Esophagus squamous epithelium (tissue), 5 donors: Measurements from ENCODE around the gene UTP14A. TPM values are rescaled to one million over a fixed set of nuclear protein-coding genes. Genes with fewer than 3 reads are reported as not detected.
A peak's percentile ranks its signal among the peaks of the same experiment; 100 is the strongest.

Experiments used
- DNase-seq: peaks from one replicate; lab custom pipeline; 2025; lab: John Stamatoyannopoulos, UW
- H3K27ac ChIP-seq, 4 donors: fragments of 200-600 bp; sonication (generic); one replicate each; pipeline ENCODE4 v1.5.1; 2016 to 2019; ENCODE audit warnings: mild to moderate bottlenecking in 1 of 4
- H3K27me3 ChIP-seq, 4 donors: fragments of 200-600 bp; sonication (generic); 1 replicate in 3 of 4; 2 replicates in 1 of 4; pipeline versions ENCODE4 v1.5.1 to v1.6.0; 2017 to 2021; ENCODE audit warnings: antibody characterized with exemption in 1 of 4
- H3K36me3 ChIP-seq, 3 donors: fragments of 200-600 bp; sonication (generic); one replicate each; pipeline ENCODE4 v1.5.1; 2016 to 2019
- H3K4me1 ChIP-seq, 3 donors: fragments of 200-600 bp; sonication (generic); one replicate each; pipeline ENCODE4 v1.5.1; 2017 to 2019
- H3K4me3 ChIP-seq, 4 donors: fragments of 200-600 bp; sonication (generic); 1 replicate in 3 of 4; 2 replicates in 1 of 4; pipeline ENCODE4 v1.5.1; 2016 to 2019; ENCODE audit warnings: mild to moderate bottlenecking in 2 of 4, moderate library complexity in 1 of 4
- H3K9me3 ChIP-seq, 3 donors: fragments of 200-600 bp; sonication (generic); one replicate each; pipeline ENCODE4 v1.5.1; 2016 to 2019
- POLR2A ChIP-seq, 4 donors: fragments of 450-650 bp; IDR thresholded peaks; one replicate each; pipeline ENCODE4 v1.6.1; 2017; ENCODE audit warnings: antibody characterized with exemption in 4 of 4, mild to moderate bottlenecking in 4 of 4, moderate library complexity in 3 of 4
- WGBS, 2 donors: methylation state at CpG; one replicate each; pipeline ENCODE4 v1.1.5; 2018; 5-methylcytosine and 5-hydroxymethylcytosine counted together
- intact Hi-C: fragments of 100-400 bp; cut with DNase I; formaldehyde crosslinking; loops from one replicate; pipeline ENCODE4 v1.15.0; 2022
- total RNA-seq, 4 donors: library from RNA; depleted of rRNA; stranded (reverse); fragments of >200 nt; gene quantifications; one replicate each; pipeline ENCODE4 v1.1.0, GENCODE V29; 2016
- TF ChIP-seq, protein P1 (sequence below), 6 experiments: fragments of 450-650 bp in 4 of 6; fragments of 200-600 bp in 2 of 6; sonication (generic) in 2 of 6; IDR thresholded peaks; one replicate each; pipeline ENCODE4 v1.5.1; 2016 to 2019; ENCODE audit warnings: antibody characterized with exemption in 6 of 6, mild to moderate bottlenecking in 4 of 6, moderate library complexity in 4 of 6
- donor health status: DM: yes; HTN: yes; CAD: no.

The UTP14A gene
- total RNA-seq, 4 donors from 2014 or later: 14.4 to 25.2 (median 19.5) TPM

- Histone ChIP-seq H3K36me3 (no peaks in the 10 kb centered on the region), H3K9me3 (no peaks in the 10 kb centered on the region), H3K27me3 (no peaks in the 10 kb centered on the region), H3K4me1 (peaks cover 0 to 41% (median 0%) of the 10 kb centered on the region in 3 donors), H3K4me3 (peak overlapping the region in 1 of 4 donors; percentile 18), H3K27ac (peak overlapping the region in 1 of 4 donors; percentile 29)
- WGBS, 2 donors: 0 to 23% methylated on average over 1 to 16 of the region's 19 CpGs
- intact Hi-C loops: no loop called here
- no peak for DNase-seq
- no peak for TF ChIP-seq POLR2A (IDR thresholded peaks at IDR 0.05)
- TF ChIP-seq, protein P1, sequence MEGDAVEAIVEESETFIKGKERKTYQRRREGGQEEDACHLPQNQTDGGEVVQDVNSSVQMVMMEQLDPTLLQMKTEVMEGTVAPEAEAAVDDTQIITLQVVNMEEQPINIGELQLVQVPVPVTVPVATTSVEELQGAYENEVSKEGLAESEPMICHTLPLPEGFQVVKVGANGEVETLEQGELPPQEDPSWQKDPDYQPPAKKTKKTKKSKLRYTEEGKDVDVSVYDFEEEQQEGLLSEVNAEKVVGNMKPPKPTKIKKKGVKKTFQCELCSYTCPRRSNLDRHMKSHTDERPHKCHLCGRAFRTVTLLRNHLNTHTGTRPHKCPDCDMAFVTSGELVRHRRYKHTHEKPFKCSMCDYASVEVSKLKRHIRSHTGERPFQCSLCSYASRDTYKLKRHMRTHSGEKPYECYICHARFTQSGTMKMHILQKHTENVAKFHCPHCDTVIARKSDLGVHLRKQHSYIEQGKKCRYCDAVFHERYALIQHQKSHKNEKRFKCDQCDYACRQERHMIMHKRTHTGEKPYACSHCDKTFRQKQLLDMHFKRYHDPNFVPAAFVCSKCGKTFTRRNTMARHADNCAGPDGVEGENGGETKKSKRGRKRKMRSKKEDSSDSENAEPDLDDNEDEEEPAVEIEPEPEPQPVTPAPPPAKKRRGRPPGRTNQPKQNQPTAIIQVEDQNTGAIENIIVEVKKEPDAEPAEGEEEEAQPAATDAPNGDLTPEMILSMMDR (IDR thresholded peaks at IDR 0.05): no peak
These were observed 53.5 kb downstream of the UTP14A start for GRCh38 chrX:129959493-129959832.

DNA sequence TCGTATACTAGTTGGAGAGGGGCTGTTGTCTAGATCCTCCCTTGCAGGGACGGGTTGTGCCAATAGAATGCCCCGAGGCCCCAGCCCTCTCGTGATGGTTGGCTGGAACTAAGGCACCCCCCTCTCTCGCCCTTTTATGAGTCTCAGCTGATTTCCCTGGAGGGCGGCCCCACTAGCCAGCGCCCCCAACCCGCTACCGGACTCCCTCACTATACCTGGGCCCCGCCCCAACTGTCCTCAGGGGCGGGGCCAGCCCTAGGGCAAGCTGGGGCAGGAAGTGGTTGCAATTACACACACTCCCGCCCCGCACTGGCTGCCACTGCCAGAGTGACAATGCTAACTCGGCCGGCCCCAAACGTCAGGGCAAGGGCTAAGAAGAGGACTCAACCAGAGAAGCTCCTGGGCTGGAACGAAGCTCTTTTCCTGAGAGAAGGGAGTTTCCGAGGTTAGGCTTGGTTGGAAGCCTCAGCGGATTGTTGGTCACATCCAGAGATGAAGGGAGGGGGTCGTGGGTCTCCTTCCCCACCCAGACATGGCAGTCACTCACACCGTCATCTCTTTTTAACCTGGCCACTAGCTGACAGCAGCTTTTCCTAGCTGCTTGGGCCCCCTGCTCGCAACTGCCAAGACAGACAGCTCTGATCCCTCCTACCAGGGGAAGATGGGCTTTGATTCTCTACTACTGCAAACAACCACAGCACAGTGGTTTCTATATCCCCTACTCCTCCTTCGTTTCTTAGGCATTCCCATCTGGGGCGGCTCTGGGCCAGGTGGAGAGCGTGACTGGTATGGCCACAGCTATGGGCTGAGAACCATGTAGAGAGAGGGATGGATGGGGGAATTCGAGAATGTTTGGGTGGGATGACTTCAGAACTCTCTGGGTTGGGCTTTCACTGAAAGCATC lies 55.5 kb downstream of the UTP14A start:
- TF ChIP-seq, protein P1 (IDR thresholded peaks at IDR 0.05): no peak
- peak in 1 of 4 donors; percentile 30 for TF ChIP-seq POLR2A (IDR thresholded peaks at IDR 0.05)
- intact Hi-C loops: no loop called here
- H3K36me3 ChIP-seq: no peaks in the 10 kb centered on the region
- no peaks in the 10 kb centered on the region for H3K9me3 ChIP-seq
- peak overlapping the region in 3 of 4 donors; percentile 21 to 48 (median 25) for H3K4me3 ChIP-seq
- peak overlapping the region in 3 of 4 donors; percentile 19 to 52 (median 46) for H3K27ac ChIP-seq
- H3K4me1 ChIP-seq: peaks cover 0 to 41% (median 0%) of the 10 kb centered on the region in 3 donors
- DNase-seq: peak; percentile 20
- H3K27me3 ChIP-seq: no peaks in the 10 kb centered on the region
- WGBS, 2 donors: 17 to 39% methylated on average over 1 to 11 of the region's 26 CpGs

DNA sequence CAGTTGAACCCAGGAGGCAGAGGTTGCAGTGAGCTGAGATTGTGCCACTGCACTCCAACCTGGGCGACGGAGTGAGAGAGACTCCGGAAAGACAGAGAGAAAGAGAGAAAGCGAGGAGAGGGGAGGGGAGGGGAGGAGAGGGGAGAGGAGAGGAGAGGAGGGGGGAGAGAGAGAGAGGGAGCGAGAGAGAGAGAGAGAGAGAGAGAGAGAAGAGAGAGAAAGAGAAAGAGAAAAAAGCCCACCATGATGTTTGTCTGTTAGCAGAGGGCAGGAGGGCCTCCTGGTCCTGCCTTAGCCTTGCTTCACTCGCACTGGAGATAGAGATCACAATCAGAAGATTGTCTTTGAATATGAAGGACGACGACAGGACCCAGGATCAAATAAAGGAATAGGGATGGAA lies 57.8 kb downstream of the UTP14A start:
- H3K4me3 ChIP-seq: no peak overlapping the region
- no peaks in the 10 kb centered on the region for H3K9me3 ChIP-seq
- no peaks in the 10 kb centered on the region for H3K36me3 ChIP-seq
- H3K27me3 ChIP-seq: no peaks in the 10 kb centered on the region
- DNase-seq: no peak
- WGBS, 2 donors: 84% methylated on average over 8 of the region's 8 CpGs
- no peak overlapping the region for H3K27ac ChIP-seq
- H3K4me1 ChIP-seq: peaks cover 0 to 25% (median 0%) of the 10 kb centered on the region in 3 donors
- intact Hi-C loops: no loop called here
- no peak for TF ChIP-seq POLR2A (IDR thresholded peaks at IDR 0.05)
- TF ChIP-seq, protein P1 (IDR thresholded peaks at IDR 0.05): no peak

DNA sequence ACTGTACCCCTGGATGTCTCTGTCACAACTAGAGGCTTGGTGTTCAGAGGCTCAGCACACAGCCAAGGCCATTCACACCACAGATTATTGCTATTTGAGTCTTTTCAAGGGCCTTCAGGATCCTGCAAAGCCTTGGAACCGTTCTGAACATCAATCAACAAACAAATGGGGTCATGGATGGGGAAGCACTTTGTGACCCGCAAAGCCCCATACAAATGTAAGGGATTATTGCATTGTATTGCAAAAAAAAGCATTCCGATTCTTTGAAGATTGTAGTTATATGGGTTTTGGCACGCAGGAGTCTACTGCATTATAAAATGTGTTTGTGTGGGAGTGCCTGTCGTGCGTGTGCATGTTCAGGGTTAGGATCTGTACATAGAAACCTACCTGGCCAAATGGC lies 59.2 kb downstream of the UTP14A start:
- Histone ChIP-seq H3K27ac (no peak overlapping the region), H3K36me3 (no peaks in the 10 kb centered on the region), H3K4me1 (peaks cover 0 to 11% (median 0%) of the 10 kb centered on the region in 3 donors), H3K4me3 (no peak overlapping the region), H3K9me3 (no peaks in the 10 kb centered on the region), H3K27me3 (no peaks in the 10 kb centered on the region)
- no peak for TF ChIP-seq POLR2A (IDR thresholded peaks at IDR 0.05)
- TF ChIP-seq, protein P1 (IDR thresholded peaks at IDR 0.05): no peak
- no peak for DNase-seq
- intact Hi-C loops: no loop called here
- WGBS, 2 donors: 19 to 59% methylated on average over 6 of the region's 6 CpGs

DNA sequence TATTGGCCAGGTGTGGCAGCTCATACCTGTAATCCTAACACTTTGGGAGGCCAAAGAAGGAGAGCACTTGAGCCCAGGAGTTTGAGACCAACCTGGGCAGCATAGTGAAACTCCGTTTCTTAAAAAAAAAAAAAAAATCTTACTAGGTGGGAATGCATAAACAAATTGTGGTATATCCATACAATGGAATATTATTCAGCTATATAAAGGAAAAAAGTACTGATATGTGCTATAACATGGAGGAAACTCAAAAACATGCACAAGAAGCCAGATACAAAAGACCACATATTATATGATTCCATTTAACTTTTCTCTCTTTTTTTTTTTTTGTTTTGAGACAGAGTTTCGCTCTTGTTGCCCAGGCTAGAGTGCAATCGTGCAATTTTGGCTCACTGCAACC lies 63.0 kb downstream of the UTP14A start:
- no peak overlapping the region for H3K27ac ChIP-seq
- H3K4me1 ChIP-seq: no peaks in the 10 kb centered on the region
- H3K36me3 ChIP-seq: no peaks in the 10 kb centered on the region
- intact Hi-C loops: no loop called here
- 63 to 92% methylated on average over 3 of the region's 3 CpGs for WGBS, 2 donors
- H3K4me3 ChIP-seq: no peak overlapping the region
- no peaks in the 10 kb centered on the region for H3K9me3 ChIP-seq
- no peak for DNase-seq
- no peaks in the 10 kb centered on the region for H3K27me3 ChIP-seq
- TF ChIP-seq POLR2A (IDR thresholded peaks at IDR 0.05): no peak
- TF ChIP-seq, protein P1 (IDR thresholded peaks at IDR 0.05): no peak
